HL-60 (cell line): ENCODE results near the gene KLK1.

Experiments used
- CTCF ChIP-seq: IDR thresholded peaks from one replicate; pipeline ENCODE4 v1.5.1; 2011; ENCODE audit warnings: low read length, control low read depth, inconsistent platforms; ENCODE audit not compliant: insufficient read depth
- GABPA ChIP-seq: IDR thresholded peaks from 2 replicates; pipeline ENCODE4 v1.6.1; 2012; ENCODE audit warnings: low read depth
- POLR2AphosphoS5 ChIP-seq: IDR thresholded peaks from 2 replicates; pipeline ENCODE4 v1.6.1; 2012; ENCODE audit warnings: low read depth
- REST ChIP-seq: IDR thresholded peaks from 2 replicates; pipeline ENCODE4 v1.6.1; 2012; ENCODE audit warnings: low read depth; ENCODE audit not compliant: insufficient replicate concordance
- SPI1 ChIP-seq: IDR thresholded peaks from 2 replicates; pipeline ENCODE4 v1.6.1; 2012; ENCODE audit warnings: low read depth, mild to moderate bottlenecking, borderline replicate concordance

- no peak for TF ChIP-seq CTCF
- no peak for TF ChIP-seq POLR2AphosphoS5
- TF ChIP-seq REST: no peak
- TF ChIP-seq GABPA: no peak
- TF ChIP-seq SPI1: no peak
These were observed 31.9 kb downstream of the KLK1 start for GRCh38 chr19:50791594-50792271.
